ENCODE measurements around the gene HOXB3.

- no peak for TF ChIP-seq CTCF (conservative IDR thresholded peaks at IDR 0.05)
- TF ChIP-seq ZFX (IDR thresholded peaks at IDR 0.05), result no peak
Observed at GRCh38 chr17:48615047-48615962, 25.3 kb upstream of the HOXB3 start, which contains the start of gene HOXB8.
